A549 (cell line): Measurements from ENCODE around the gene ARVCF. TPM values are rescaled to one million over a fixed set of nuclear protein-coding genes. Genes with fewer than 3 reads are reported as not detected.

Experiments
- ATAC-seq, 2 experiments: fragments of 200-7000 bp in 1 of 2; fragments of >200 bp in 1 of 2; cut with Nextera tagmentation in 1 of 2; cut with Tn5 transposase in 1 of 2; 3 replicates each; pipeline versions ENCODE4 v1.8.0 to v1.9.1; 2018 to 2020; ENCODE audit warnings: mild to moderate bottlenecking in 1 of 2, moderate library complexity in 1 of 2
- CTCF ChIA-PET: fragments of 300-600 bp; sonication (Branson Sonifier 250); formaldehyde crosslinking; extraction: SDS; loops from one replicate; lab custom pipeline; 2021; ENCODE audit warnings: antibody characterized with exemption, inconsistent platforms; lab: Yijun Ruan, JAX
- POLR2A ChIA-PET: fragments of 350-600 bp; formaldehyde crosslinking; extraction: SDS; loops from one replicate; lab custom pipeline; 2021; ENCODE audit warnings: antibody characterized with exemption, inconsistent platforms; lab: Yijun Ruan, JAX
- DNase-seq, 2 experiments: peaks; one replicate each; pipeline versions ENCODE4 v3.0.0 to v3.0.0-alpha.2; 2011 to 2016; ENCODE audit warnings: low read depth in 1 of 2, low spot score in 1 of 2
- FAIRE-seq: peaks from 2 replicates; lab custom pipeline; 2011; peaks lifted over from hg19 to GRCh38; lab: Jason Lieb, UNC
- H3K27ac ChIP-seq, 2 experiments: fragments of >200 bp; sonication (Bioruptor Twin); formaldehyde crosslinking; 3 replicates each; pipeline ENCODE4 v1.5.1; 2016 to 2017
- H3K4me1 ChIP-seq: fragments of >200 bp; sonication (Bioruptor Twin); formaldehyde crosslinking; 3 replicates; pipeline ENCODE4 v1.6.1; 2016
- H3K4me2 ChIP-seq: fragments of >200 bp; sonication (Bioruptor Twin); formaldehyde crosslinking; 3 replicates; pipeline ENCODE4 v1.6.1; 2016
- H3K4me3 ChIP-seq: fragments of >200 bp; sonication (Bioruptor Twin); formaldehyde crosslinking; 3 replicates; pipeline ENCODE4 v1.5.1; 2016
- H3K9me3 ChIP-seq: fragments of >200 bp; sonication (Bioruptor Twin); formaldehyde crosslinking; 3 replicates; pipeline ENCODE4 v1.6.1; 2016
- BCL3 ChIP-seq: fragments of >200 bp; sonication (Bioruptor Twin); formaldehyde crosslinking; IDR thresholded peaks from 3 replicates; pipeline ENCODE4 v1.6.1; 2016
- BHLHE40 ChIP-seq: IDR thresholded peaks from 2 replicates; pipeline ENCODE4 v1.6.1; 2012; ENCODE audit warnings: low read depth, low read length, inconsistent platforms
- CBX8 ChIP-seq: fragments of 200-600 bp; sonication (generic); IDR thresholded peaks from 2 replicates; pipeline ENCODE4 v1.6.1; 2016
- CHD2 ChIP-seq: fragments of 150-350 bp; IDR thresholded peaks from 2 replicates; pipeline ENCODE4 v1.6.1; 2014; ENCODE audit warnings: low read length; ENCODE audit not compliant: partially characterized antibody
- EHF ChIP-seq: fragments of 250-450 bp; sonication (Bioruptor Pico); IDR thresholded peaks from 2 replicates; pipeline ENCODE4 v1.5.0; 2020; ENCODE audit warnings: mild to moderate bottlenecking
- EHMT2 ChIP-seq: fragments of 200-600 bp; sonication (generic); IDR thresholded peaks from 2 replicates; pipeline ENCODE4 v1.6.1; 2016; ENCODE audit warnings: antibody characterized with exemption, low read depth, mild to moderate bottlenecking, moderate library complexity
- EP300 ChIP-seq, 2 experiments: fragments of >200 bp; sonication (Bioruptor Twin); formaldehyde crosslinking; IDR thresholded peaks; 2 replicates in 1 of 2; 3 replicates in 1 of 2; pipeline ENCODE4 v1.6.1; 2016 to 2017
- FOSB ChIP-seq: fragments of 250-450 bp; sonication (Bioruptor Pico); IDR thresholded peaks from 2 replicates; pipeline ENCODE4 v1.5.0; 2020; ENCODE audit warnings: mild to moderate bottlenecking, moderate library complexity
- HOXA7 ChIP-seq: fragments of 250-450 bp; sonication (Bioruptor Pico); IDR thresholded peaks from 2 replicates; pipeline ENCODE4 v1.5.0; 2020; ENCODE audit warnings: mild to moderate bottlenecking, moderate library complexity
- JUN ChIP-seq, 2 experiments: fragments of >200 bp; sonication (Bioruptor Twin); formaldehyde crosslinking; IDR thresholded peaks; 2 replicates in 1 of 2; 3 replicates in 1 of 2; pipeline ENCODE4 v1.6.1; 2016 to 2017
- JUNB ChIP-seq: fragments of >200 bp; sonication (Bioruptor Twin); formaldehyde crosslinking; IDR thresholded peaks from 2 replicates; pipeline ENCODE4 v1.6.1; 2016
- KDM1A ChIP-seq: fragments of 200-600 bp; sonication (generic); IDR thresholded peaks from 2 replicates; pipeline ENCODE4 v1.6.1; 2016; ENCODE audit warnings: low read depth, mild to moderate bottlenecking
- KDM5A ChIP-seq: fragments of 200-600 bp; sonication (generic); IDR thresholded peaks from 2 replicates; pipeline ENCODE4 v1.6.1; 2016; ENCODE audit warnings: antibody characterized with exemption, mild to moderate bottlenecking
- MAZ ChIP-seq: fragments of 150-350 bp; IDR thresholded peaks from 2 replicates; pipeline ENCODE4 v1.6.1; 2014; ENCODE audit warnings: antibody characterized with exemption, low read depth, low read length, borderline replicate concordance
- NFE2L2 ChIP-seq: fragments of 150-350 bp; conservative IDR thresholded peaks from 2 replicates; pipeline ENCODE4 v1.6.1; 2014; ENCODE audit warnings: low read length
- NR3C1 ChIP-seq: fragments of >200 bp; sonication (Bioruptor Twin); formaldehyde crosslinking; IDR thresholded peaks from 3 replicates; pipeline ENCODE4 v1.6.1; 2017
- PBX3 ChIP-seq: IDR thresholded peaks from 2 replicates; pipeline ENCODE4 v1.6.1; 2012
- POLR2A ChIP-seq: IDR thresholded peaks from 2 replicates; pipeline ENCODE4 v1.6.1; 2012; ENCODE audit warnings: mild to moderate bottlenecking, low read length
- POLR2AphosphoS2 ChIP-seq: conservative IDR thresholded peaks from 2 replicates; pipeline ENCODE4 v1.6.1; 2012; ENCODE audit warnings: low read length, improper control_type of control experiment, inconsistent platforms
- RCOR1 ChIP-seq: fragments of 150-350 bp; IDR thresholded peaks from 2 replicates; pipeline ENCODE4 v1.6.1; 2014; ENCODE audit warnings: antibody characterized with exemption, low read length, low read depth
- SMC3 ChIP-seq: fragments of >200 bp; sonication (Bioruptor Twin); formaldehyde crosslinking; IDR thresholded peaks from 3 replicates; pipeline ENCODE4 v1.6.1; 2018; ENCODE audit warnings: inconsistent platforms
- TFCP2L1 ChIP-seq: fragments of 250-450 bp; sonication (Bioruptor Pico); IDR thresholded peaks from 2 replicates; pipeline ENCODE4 v1.5.0; 2021; ENCODE audit warnings: mild to moderate bottlenecking
- ZC3H11A ChIP-seq: fragments of 450-650 bp; IDR thresholded peaks from 2 replicates; pipeline ENCODE4 v1.6.1; 2014; ENCODE audit warnings: antibody characterized with exemption, mild to moderate bottlenecking
- WGBS: methylation state at CpG from one replicate; pipeline ENCODE4 v1.1.6; 2017; ENCODE audit errors: missing lambda C conversion rate; 5-methylcytosine and 5-hydroxymethylcytosine counted together
- polyA plus RNA-seq, 4 experiments: library from polyadenylated mRNA; depleted of rRNA in 3 of 4; stranded (reverse); fragments of >200 nt; fragmentation: RNase III in 1 of 4; extraction: RNeasy Plus Mini Kit Qiagen cat#74134 plus additional on column Dnase treatment in 1 of 4; gene quantifications; 2 replicates in 3 of 4; 3 replicates in 1 of 4; pipeline ENCODE4 v1.2.3, GENCODE V29; 2011 to 2017
- TF ChIP-seq, protein P1 (sequence below): IDR thresholded peaks from 2 replicates; pipeline ENCODE4 v1.6.1; 2012; ENCODE audit warnings: low read depth, borderline replicate concordance
- TF ChIP-seq, protein P2 (sequence below): fragments of >200 bp; sonication (Bioruptor Twin); formaldehyde crosslinking; IDR thresholded peaks from 2 replicates; pipeline ENCODE4 v1.6.1; 2016
- TF ChIP-seq, protein P3 (sequence below): fragments of 200-600 bp; sonication (generic); IDR thresholded peaks from 2 replicates; pipeline ENCODE4 v1.6.1; 2016; ENCODE audit warnings: antibody characterized with exemption, mild to moderate bottlenecking, moderate library complexity
- TF ChIP-seq, protein P4 (sequence below): fragments of 250-450 bp; sonication (Bioruptor Pico); IDR thresholded peaks from 2 replicates; pipeline ENCODE4 v1.5.0; 2021; ENCODE audit warnings: mild to moderate bottlenecking, moderate library complexity, borderline replicate concordance
- TF ChIP-seq, protein P5 (sequence below): fragments of 250-450 bp; sonication (Bioruptor Pico); IDR thresholded peaks from 2 replicates; pipeline ENCODE4 v1.5.0; 2020; ENCODE audit warnings: low read depth, mild to moderate bottlenecking, moderate library complexity

ARVCF gene
- polyA plus RNA-seq, 2 of the 4 experiments (the other 2 are of a cell fraction) = 0.81 to 2.1 TPM

DNA sequence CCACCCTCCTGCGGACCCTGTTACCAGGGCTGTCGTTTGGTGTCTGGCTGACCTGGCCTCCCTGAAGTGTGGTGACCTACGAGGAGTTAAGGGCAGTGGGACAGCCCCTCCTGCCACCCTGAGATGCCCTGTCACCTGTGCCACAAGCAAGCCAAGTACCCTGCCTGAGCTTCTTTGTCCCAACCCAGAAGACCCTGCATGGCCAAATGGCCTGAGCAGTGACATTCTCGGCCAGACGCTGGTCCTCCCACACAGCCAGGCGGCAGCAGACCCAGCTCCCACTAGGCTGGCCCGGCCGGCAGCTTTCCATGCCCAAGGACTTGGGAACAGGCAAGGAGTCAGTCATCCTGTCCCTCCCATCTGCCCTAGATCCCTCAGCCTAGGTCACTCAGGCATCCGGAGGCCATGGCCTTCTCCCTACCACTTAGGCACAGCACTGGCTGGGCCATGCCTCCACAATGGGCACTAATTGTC lies 7.6 kb downstream of the ARVCF start:
- FAIRE-seq (no peak), ATAC-seq (no peak), DNase-seq (no peak)
- peaks cover 8% of the 10 kb centered on the region for H3K9me3 ChIP-seq
- H3K4me2 ChIP-seq = no peak overlapping the region
- no peaks in the 10 kb centered on the region for H3K4me1 ChIP-seq
- CTCF ChIA-PET = interaction anchor here (2.9 kb wide), 1 partner anchor 38 kb away, joined by 7 read pairs; no protein-coding TSS in a partner anchor
- no peak overlapping the region for H3K4me3 ChIP-seq
- H3K27ac ChIP-seq = no peak overlapping the region
- POLR2A ChIA-PET = no interaction called here
- WGBS = 100% methylated on average over 3 of the region's 9 CpGs
- no peak for TF ChIP-seq RCOR1
- TF ChIP-seq JUN (IDR thresholded peaks at IDR 0.05) = no peak
- no peak for TF ChIP-seq TFCP2L1 (CRISPR knock-in tag)
- TF ChIP-seq BCL3 = no peak
- TF ChIP-seq, protein P1, sequence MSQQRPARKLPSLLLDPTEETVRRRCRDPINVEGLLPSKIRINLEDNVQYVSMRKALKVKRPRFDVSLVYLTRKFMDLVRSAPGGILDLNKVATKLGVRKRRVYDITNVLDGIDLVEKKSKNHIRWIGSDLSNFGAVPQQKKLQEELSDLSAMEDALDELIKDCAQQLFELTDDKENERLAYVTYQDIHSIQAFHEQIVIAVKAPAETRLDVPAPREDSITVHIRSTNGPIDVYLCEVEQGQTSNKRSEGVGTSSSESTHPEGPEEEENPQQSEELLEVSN = no peak
- TF ChIP-seq HOXA7 (CRISPR knock-in tag) = no peak
- no peak for TF ChIP-seq MAZ
- no peak for TF ChIP-seq EHMT2
- no peak for TF ChIP-seq KDM1A
- no peak for TF ChIP-seq CBX8
- TF ChIP-seq, protein P2, sequence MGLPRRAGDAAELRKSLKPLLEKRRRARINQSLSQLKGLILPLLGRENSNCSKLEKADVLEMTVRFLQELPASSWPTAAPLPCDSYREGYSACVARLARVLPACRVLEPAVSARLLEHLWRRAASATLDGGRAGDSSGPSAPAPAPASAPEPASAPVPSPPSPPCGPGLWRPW = no peak
- TF ChIP-seq ZC3H11A = no peak
- no peak for TF ChIP-seq NR3C1
- no peak for TF ChIP-seq POLR2A
- TF ChIP-seq, protein P3, sequence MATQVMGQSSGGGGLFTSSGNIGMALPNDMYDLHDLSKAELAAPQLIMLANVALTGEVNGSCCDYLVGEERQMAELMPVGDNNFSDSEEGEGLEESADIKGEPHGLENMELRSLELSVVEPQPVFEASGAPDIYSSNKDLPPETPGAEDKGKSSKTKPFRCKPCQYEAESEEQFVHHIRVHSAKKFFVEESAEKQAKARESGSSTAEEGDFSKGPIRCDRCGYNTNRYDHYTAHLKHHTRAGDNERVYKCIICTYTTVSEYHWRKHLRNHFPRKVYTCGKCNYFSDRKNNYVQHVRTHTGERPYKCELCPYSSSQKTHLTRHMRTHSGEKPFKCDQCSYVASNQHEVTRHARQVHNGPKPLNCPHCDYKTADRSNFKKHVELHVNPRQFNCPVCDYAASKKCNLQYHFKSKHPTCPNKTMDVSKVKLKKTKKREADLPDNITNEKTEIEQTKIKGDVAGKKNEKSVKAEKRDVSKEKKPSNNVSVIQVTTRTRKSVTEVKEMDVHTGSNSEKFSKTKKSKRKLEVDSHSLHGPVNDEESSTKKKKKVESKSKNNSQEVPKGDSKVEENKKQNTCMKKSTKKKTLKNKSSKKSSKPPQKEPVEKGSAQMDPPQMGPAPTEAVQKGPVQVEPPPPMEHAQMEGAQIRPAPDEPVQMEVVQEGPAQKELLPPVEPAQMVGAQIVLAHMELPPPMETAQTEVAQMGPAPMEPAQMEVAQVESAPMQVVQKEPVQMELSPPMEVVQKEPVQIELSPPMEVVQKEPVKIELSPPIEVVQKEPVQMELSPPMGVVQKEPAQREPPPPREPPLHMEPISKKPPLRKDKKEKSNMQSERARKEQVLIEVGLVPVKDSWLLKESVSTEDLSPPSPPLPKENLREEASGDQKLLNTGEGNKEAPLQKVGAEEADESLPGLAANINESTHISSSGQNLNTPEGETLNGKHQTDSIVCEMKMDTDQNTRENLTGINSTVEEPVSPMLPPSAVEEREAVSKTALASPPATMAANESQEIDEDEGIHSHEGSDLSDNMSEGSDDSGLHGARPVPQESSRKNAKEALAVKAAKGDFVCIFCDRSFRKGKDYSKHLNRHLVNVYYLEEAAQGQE = no peak
- TF ChIP-seq POLR2AphosphoS2 = no peak
- no peak for TF ChIP-seq BHLHE40
- TF ChIP-seq SMC3 = no peak

- CTCF ChIA-PET = interaction anchor here (2.9 kb wide), 1 partner anchor 37 kb away, joined by 7 read pairs; no protein-coding TSS in a partner anchor
- POLR2A ChIA-PET = no interaction called here
- ATAC-seq = peak in 1 of 2 experiments; percentile 16; a peak in 1 of 6 replicates
- no peak overlapping the region for H3K4me3 ChIP-seq
- no peak overlapping the region for H3K27ac ChIP-seq
- no peak for FAIRE-seq
- H3K4me2 ChIP-seq = no peak overlapping the region
- no peaks in the 10 kb centered on the region for H3K4me1 ChIP-seq
- peaks cover 11% of the 10 kb centered on the region for H3K9me3 ChIP-seq
- TF ChIP-seq JUNB (no peak), NFE2L2 (no peak), CHD2 (no peak), SMC3 (no peak), EP300 (IDR thresholded peaks at IDR 0.05) (no peak), TFCP2L1 (CRISPR knock-in tag) (no peak), FOSB (no peak), KDM5A (no peak), PBX3 (no peak), EHF (CRISPR knock-in tag) (no peak)
- TF ChIP-seq, protein P4, sequence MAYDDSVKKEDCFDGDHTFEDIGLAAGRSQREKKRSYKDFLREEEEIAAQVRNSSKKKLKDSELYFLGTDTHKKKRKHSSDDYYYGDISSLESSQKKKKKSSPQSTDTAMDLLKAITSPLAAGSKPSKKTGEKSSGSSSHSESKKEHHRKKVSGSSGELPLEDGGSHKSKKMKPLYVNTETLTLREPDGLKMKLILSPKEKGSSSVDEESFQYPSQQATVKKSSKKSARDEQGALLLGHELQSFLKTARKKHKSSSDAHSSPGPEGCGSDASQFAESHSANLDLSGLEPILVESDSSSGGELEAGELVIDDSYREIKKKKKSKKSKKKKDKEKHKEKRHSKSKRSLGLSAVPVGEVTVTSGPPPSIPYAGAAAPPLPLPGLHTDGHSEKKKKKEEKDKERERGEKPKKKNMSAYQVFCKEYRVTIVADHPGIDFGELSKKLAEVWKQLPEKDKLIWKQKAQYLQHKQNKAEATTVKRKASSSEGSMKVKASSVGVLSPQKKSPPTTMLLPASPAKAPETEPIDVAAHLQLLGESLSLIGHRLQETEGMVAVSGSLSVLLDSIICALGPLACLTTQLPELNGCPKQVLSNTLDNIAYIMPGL = no peak
- TF ChIP-seq, protein P5, sequence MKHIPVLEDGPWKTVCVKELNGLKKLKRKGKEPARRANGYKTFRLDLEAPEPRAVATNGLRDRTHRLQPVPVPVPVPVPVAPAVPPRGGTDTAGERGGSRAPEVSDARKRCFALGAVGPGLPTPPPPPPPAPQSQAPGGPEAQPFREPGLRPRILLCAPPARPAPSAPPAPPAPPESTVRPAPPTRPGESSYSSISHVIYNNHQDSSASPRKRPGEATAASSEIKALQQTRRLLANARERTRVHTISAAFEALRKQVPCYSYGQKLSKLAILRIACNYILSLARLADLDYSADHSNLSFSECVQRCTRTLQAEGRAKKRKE (CRISPR knock-in tag) = no peak
- WGBS = 81% methylated on average over 8 of the region's 11 CpGs
- DNase-seq = no peak
Measured at GRCh38 chr22:20008221-20008995, 8.2 kb downstream of the ARVCF start.
